GM04504 (cell line): Measurements from ENCODE around the gene PCNA.
A peak's percentile ranks its signal among the peaks of the same experiment; 100 is the strongest.

ENCODE experiments used
- DNase-seq: peaks from one replicate; pipeline ENCODE4 v3.0.0-alpha.2; 2012; ENCODE audit warnings: low read depth

The PCNA gene

GRCh38 chr20:5065166-5065878 lies 54.4 kb downstream of the PCNA start:
- DNase-seq: peak; percentile 21
